ENCODE data around the gene CATSPER1.

GRCh38 chr11:66069715-66070603, 43.7 kb upstream of the CATSPER1 start, which contains the start of gene PACS1:
- TF ChIP-seq CTCF (IDR thresholded peaks at IDR 0.05) (no peak), POLR2A (IDR thresholded peaks at IDR 0.05) (peak in 1 of 2 donors; percentile 41)

All from vagina (tissue), 2 donors.